Psoas muscle (tissue), 8 donors: ENCODE measurements around the gene MXD1. TPM values are rescaled to one million over a fixed set of nuclear protein-coding genes. Genes with fewer than 3 reads are reported as not detected.
"Not testable (repeated sequence)": the region's sequence is repeated elsewhere in the genome, so short reads cannot be mapped to it uniquely, and the experiment has no call there.

Source experiments
- ATAC-seq, 4 donors: fragments of 200-7000 bp; cut with Tn5 transposase; one replicate each; pipeline ENCODE4 v1.9.1; 2020; ENCODE audit warnings: moderate library complexity in 3 of 4, mild to moderate bottlenecking in 2 of 4
- DNase-seq, 2 donors: peaks; one replicate each; pipeline ENCODE4 v3.0.0-alpha.2; 2020
- H3K27ac ChIP-seq: fragments of 200-600 bp; one replicate; pipeline ENCODE4 v1.8.0; 2022
- H3K27me3 ChIP-seq, 3 donors: fragments of 200-600 bp in 1 of 3; one replicate each; pipeline versions ENCODE4 v1.6.1 to v1.8.0; 2013 to 2022; ENCODE audit warnings: low read length in 2 of 3, mild to moderate bottlenecking in 2 of 3, moderate library complexity in 1 of 3; ENCODE audit not compliant: insufficient read depth in 3 of 3
- H3K36me3 ChIP-seq, 2 donors: fragments of 200-600 bp in 1 of 2; one replicate each; pipeline versions ENCODE4 v1.6.1 to v1.8.0; 2013 to 2022; ENCODE audit warnings: low read depth in 1 of 2, mild to moderate bottlenecking in 1 of 2, moderate library complexity in 1 of 2; ENCODE audit not compliant: insufficient read depth in 1 of 2
- H3K4me1 ChIP-seq: fragments of 200-600 bp; one replicate; pipeline ENCODE4 v1.8.0; 2022
- H3K4me3 ChIP-seq: fragments of 200-600 bp; one replicate; pipeline ENCODE4 v1.8.0; 2022; ENCODE audit warnings: mild to moderate bottlenecking
- H3K9me3 ChIP-seq: fragments of 200-600 bp; one replicate; pipeline ENCODE4 v1.8.0; 2022
- CTCF ChIP-seq: fragments of 200-600 bp; IDR thresholded peaks from one replicate; pipeline ENCODE4 v1.8.0; 2022; ENCODE audit warnings: antibody characterized with exemption
- WGBS, 3 donors: extraction: QIAGEN DNeasy Blood & Tissue Kit; methylation state at CpG; one replicate each; pipeline versions ENCODE4 v1.1.6 to v1.1.7; 2013; 5-methylcytosine and 5-hydroxymethylcytosine counted together
- intact Hi-C, 2 donors: fragments of 100-400 bp; cut with DNase I; formaldehyde crosslinking; loops; one replicate each; pipeline versions ENCODE4 v1.11.0 to v1.14.2; 2022
- polyA plus RNA-seq, 3 donors: library from polyadenylated mRNA; stranded (reverse); fragments of 200-250 nt; gene quantifications; one replicate each; pipeline ENCODE4 v1.2.3, GENCODE V29; 2013
- total RNA-seq, 4 donors: library from RNA; stranded (reverse); fragmentation: NEBNext Ultra II Directional in 2 of 4; extraction: Animal tissue kit (Norgen Biotek cat#: 25700) in 2 of 4; gene quantifications; one replicate each; pipeline versions ENCODE4 v1.2.1 to v1.2.4, GENCODE V29; 2021 to 2023
- donor health status: healthy with polysubstance abuse.
- donor health status: DM: no; HTN: no; CAD: no; lungs with moderate emphysema.
- donor health status: Bipolar disorder and iron deficiency.
- donor health status: healthy.
- donor health status: DM: yes; HTN: yes; CAD: no.
- donor health status: DM: no; HTN: no; CAD: no.
- donor health status: DM: no; HTN: no; CAD: no.
- donor health status: DM: yes; HTN: yes; CAD: no.

The MXD1 gene
- total and polyA plus RNA-seq, 7 donors = 2.8 to 11.9 (median 6.4) TPM

- Histone ChIP-seq H3K4me3 (no peak overlapping the region), H3K9me3 (no peaks in the 10 kb centered on the region), H3K27ac (no peak overlapping the region), H3K27me3 (peaks cover 0 to 2% (median 0%) of the 10 kb centered on the region in 3 donors), H3K4me1 (no peaks in the 10 kb centered on the region), H3K36me3 (no peaks in the 10 kb centered on the region)
- ATAC-seq (no peak), DNase-seq (no peak)
- TF ChIP-seq CTCF = no peak
- WGBS, 3 donors = 68 to 77% (median 76%) methylated on average over 21 of the region's 21 CpGs
- intact Hi-C loops = no loop called here
These were observed 34.2 kb downstream of the MXD1 start for GRCh38 chr2:69948963-69949645.

DNA sequence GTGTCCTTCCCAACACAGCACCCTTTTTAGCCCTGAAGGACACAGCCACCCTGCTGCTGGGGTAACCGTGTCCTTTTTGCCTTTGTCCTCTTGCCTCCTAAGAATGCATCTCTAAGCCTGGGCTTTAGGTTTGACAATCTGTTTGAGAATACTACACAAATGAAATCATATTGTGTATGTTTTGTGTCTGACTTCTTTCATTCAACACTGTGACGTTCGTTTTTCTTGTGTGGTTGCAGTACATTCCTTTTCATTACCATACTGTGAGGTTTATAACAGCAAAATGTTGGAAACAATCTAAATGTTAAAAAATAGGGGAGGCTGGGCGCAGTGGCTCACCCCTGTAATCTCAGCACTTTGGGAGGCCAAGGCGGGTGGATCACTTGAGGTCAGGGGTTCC, 35.3 kb downstream of the MXD1 start:
- intact Hi-C loops = no loop called here
- Histone ChIP-seq H3K4me1 (no peaks in the 10 kb centered on the region), H3K27ac (no peak overlapping the region), H3K27me3 (peaks cover 0 to 2% (median 0%) of the 10 kb centered on the region in 3 donors), H3K9me3 (no peaks in the 10 kb centered on the region), H3K4me3 (no peak overlapping the region), H3K36me3 (no peaks in the 10 kb centered on the region)
- ATAC-seq (no peak), DNase-seq (no peak)
- 81 to 88% (median 83%) methylated on average over 5 of the region's 5 CpGs for WGBS, 3 donors
- no peak for TF ChIP-seq CTCF

GRCh38 chr2:69950671-69951070, 35.8 kb downstream of the MXD1 start:
- H3K27ac ChIP-seq, H3K4me1 ChIP-seq, H3K9me3 ChIP-seq, ATAC-seq, DNase-seq, H3K36me3 ChIP-seq, H3K27me3 ChIP-seq, H3K4me3 ChIP-seq, intact Hi-C loops: not testable (repeated sequence)
- WGBS, 3 donors = 95 to 96% (median 96%) methylated on average over 3 of the region's 3 CpGs

DNA sequence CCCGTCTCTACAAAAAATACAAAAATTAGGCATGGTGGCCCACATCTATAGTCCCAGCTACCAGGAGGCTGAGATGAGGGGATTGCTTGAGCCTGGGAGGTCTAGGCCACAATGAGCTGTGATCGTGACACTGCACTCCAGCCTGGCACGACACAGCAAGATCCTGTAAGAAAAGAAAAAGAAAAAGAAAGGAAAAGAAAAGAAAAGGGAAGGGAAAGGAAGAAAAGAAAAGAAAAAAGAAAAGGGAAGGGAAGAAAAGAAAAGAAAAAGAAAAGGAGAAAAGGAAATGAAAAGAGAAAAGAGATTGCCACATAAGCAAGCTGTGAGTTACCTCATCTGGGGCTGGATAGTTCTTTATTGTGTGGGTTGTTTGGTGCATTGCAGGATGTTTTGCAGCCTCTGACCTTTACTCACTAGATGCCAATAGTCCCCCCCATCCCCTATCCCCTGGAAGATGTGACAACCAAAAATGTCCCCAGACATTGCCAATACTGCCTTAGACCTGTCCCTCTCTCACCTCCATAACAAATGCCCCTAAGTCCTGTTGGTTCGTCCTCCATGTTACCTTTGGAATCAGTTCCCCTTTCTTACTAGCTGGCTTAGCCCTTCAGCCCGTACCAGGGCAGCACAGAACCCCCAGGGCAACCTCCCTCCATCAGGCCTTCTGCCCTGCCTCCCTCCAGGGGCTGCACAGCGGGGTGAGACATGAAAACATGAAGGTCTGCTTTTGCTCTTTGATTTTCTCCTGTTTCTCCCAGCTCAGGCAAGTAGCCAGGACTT, 37.6 kb downstream of the MXD1 start:
- H3K4me3 ChIP-seq = no peak overlapping the region

More for the DNA sequence above, 37.6 kb downstream of the MXD1 start:
- TF ChIP-seq CTCF = no peak
- Histone ChIP-seq H3K4me1 (no peaks in the 10 kb centered on the region), H3K36me3 (no peaks in the 10 kb centered on the region), H3K27me3 (peaks cover 0 to 2% (median 0%) of the 10 kb centered on the region in 3 donors), H3K27ac (no peak overlapping the region), H3K9me3 (no peaks in the 10 kb centered on the region)
- intact Hi-C loops = no loop called here
- DNase-seq (no peak), ATAC-seq (no peak)
- WGBS, 3 donors = 76 to 86% (median 84%) methylated on average over 6 of the region's 6 CpGs
